ENCODE data around the gene HTR1D.

GRCh38 chr1:23166854-23167253 lies 50.4 kb downstream of the HTR1D start:
- no peak for TF ChIP-seq CTCF (optimal IDR thresholded peaks at IDR 0.05 in 1 of 3, IDR thresholded peaks at IDR 0.05 in 1 of 3, conservative IDR thresholded peaks at IDR 0.05 in 1 of 3; ENCODE audit: extremely low read depth in 1 of 3, insufficient read depth in 2 of 3, low read length in 3 of 3)
- no peak for TF ChIP-seq EZH2 (IDR thresholded peaks at IDR 0.05; ENCODE audit: low read length)

All from keratinocyte (primary cell).